Stimulated activated CD4-positive, alpha-beta T cell treated with anti-CD3 and anti-CD28 coated beads, Interleukin-12 subunit alpha, Interleukin-12 subunit beta, amount 100 ng/mL, for 4 hours (primary cell): ENCODE measurements around the gene IGF2R.
"Not testable (repeated sequence)": the region's sequence is repeated elsewhere in the genome, so short reads cannot be mapped to it uniquely, and the experiment has no call there.

Source experiments
- DNase-seq: peaks from one replicate; pipeline ENCODE4 v3.0.0-alpha.2; 2020

Gene IGF2R

DNA sequence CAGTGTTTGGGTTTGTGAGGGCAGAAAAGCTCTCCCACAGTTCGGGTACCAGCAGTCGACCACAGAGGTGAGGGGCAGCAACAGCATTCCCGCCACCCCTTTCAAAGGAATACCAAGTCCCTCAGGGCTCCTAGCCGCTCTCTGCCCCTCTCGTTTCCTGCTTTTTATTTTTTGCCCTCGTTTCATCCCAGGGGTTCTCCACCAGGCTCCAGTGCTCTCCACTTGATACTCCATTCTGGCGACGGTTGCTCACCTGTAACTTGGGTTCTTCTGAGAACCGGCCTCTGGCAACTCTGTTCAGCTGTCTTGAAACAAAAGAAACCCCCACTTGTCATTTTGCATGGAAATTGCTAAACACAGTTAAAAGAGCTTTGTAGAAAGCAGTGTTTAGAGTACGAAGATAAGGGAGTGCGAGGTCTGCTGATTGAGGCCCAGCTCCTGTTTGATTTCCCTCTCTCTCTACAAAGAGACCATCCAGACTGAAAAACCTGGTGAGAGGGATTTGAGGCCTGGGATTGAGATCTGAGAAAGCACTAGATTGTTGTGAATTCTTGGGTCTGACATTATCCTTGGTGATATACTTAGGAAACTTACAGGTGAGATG is 28.7 kb downstream of the IGF2R start:
- DNase-seq: no peak

DNA sequence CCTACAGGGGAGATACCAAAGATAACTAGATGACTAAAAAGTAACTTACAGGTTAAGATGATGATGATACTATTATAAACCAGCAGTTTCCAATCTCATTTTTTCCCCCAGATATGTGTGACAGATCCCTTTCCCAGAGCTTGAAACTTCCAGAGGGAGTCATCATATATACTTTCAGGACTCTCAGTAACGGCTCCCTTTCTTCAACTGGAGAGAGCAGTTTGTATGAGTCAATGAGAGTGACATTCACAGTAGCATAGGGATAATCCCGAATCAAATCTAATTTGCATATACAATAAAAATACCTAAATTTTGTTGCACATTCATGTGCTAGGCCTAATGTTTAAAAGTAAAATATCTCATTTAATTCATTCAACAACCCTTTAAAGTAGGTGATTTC is 29.7 kb downstream of the IGF2R start:
- no peak for DNase-seq

DNA sequence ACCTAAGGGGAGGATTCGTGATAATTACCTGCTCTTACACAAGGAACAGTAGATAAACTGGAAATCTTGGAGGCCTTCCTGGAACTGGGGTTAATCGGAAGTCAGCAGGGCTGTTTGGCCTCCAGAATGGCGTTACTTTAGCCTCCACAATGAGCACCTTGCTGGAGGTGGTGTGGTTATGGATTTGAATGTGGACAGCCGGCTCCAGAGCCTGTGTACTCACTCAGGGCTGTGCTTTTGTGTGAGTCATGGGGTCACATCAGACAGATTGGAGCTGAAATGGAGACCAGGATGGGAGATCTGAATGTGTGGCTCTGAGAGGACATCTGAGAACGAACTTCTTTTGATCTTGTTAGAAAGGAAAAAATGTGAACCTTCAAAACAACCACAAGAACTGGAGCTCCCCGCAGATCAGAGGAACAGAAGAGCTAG is 30.4 kb downstream of the IGF2R start:
- DNase-seq: no peak

DNA sequence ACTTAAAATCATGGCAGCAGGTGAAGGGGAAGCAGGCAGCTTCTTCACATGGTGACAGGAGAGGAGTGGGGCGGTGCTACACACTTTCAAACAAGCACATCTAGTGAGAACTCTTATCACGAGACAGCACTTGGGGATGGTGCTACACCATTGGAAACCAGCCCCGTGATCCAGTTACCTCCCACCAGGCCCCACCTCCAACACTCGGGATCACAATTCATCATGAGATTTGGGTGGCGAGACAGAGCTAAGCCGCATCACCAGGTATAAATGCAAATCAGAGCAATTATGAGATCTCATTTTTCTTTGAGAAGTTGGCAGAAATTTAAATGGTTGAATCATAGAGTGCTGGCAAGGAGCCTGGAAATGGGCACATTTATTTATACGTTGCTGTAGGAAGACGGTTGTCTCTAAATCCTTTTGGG is 31.4 kb downstream of the IGF2R start:
- no peak for DNase-seq

DNA sequence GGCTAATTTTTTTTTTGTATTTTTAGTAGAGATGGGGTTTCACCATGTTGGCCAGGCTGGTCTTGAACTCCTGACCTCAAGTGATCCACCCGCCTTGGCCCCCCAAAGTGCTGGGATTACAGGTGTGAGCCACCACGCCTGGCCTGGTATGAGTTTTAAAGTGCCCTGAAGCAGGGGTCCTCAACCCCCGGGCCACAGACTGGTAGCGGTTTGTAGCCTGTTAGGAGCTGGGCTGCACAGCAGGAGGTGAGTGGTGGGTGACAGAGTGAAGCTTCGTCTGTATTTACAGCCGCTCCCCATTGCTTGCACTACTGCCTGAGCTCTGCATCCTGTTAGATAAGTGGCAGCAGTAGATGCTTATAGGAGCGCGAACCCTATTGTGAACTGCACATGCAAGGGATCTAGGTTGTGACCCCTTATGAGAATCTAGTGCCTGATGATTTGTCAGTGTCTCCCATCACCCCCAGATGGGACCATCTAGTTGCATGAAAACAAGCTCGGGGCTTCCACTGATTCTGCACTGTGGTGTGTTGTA is 32.1 kb downstream of the IGF2R start:
- DNase-seq: not testable (repeated sequence)

DNA sequence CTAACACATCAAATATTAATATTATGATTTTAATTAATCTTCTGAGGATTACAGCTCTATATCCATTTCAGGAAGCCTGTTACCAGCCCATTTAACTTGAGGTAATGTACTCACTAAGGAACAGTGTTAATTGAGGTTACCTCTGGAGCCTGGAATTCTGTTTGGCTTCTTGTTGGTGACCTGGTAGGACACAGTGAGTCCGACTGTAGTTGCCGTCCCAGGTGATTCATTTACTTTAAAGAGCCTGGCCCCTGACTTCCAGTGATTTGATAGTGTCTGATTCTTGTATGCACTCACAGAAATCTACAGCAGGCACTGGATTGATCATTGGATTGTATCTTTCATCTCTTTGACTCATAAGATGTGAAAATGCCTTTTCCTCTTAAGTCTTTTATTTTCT is 34.0 kb downstream of the IGF2R start:
- DNase-seq: no peak

DNA sequence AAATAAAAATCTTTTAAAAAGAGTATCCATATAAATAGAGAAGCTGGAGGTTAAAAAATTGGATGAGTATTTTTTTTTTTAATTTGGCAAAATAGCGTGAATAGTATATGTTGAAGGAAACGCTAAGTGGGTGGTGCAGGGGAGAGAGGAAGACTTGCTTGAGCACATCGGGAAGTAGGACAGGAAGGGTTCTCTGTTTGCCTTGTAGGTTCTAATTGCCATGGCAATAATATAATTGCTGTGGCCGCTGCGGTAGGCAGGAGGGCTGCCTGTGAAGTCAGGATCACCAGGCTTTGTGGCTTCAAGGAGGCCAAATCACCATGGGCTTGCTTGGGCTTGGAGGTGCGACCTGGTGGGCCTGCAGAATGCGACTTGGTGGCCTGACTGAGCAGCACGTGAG is 35.1 kb downstream of the IGF2R start:
- no peak for DNase-seq

DNA sequence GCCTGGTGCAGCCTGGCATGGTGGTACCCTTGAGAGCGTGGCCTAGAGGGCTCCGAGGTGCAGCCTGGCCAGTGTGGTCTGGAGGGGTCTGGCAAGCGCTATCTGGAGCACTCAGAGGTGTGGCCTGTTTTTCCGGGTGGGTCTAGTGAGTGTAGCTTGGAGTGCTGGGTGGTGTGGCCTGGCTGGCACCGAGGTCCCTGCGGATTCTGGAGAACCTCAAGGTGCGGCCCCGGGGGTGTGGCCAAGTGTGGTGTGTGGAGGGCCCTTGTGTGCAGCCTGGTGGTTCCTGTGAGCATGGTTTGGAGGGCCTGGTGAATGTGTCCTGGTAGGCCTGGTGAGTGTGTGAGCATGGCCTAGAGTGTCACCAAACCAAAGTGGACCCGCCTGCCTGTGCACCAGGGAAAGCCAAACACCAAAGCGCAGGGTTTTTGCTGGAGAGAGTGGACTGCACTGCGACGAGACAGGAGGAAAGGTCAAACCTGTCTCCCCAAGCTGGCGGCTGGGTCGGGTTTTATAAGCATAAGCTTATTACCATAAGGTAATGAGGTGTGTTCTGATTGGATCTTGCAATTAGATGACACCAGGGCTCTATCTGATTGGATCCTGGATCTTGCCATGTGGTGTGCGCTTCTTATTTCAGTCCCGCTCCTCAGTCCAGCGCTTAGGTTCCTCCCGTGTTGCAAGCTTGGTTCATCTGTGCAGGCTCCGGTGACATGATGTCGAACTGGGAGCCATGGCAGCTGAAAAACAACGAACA is 35.7 kb downstream of the IGF2R start:
- DNase-seq: no peak

DNA sequence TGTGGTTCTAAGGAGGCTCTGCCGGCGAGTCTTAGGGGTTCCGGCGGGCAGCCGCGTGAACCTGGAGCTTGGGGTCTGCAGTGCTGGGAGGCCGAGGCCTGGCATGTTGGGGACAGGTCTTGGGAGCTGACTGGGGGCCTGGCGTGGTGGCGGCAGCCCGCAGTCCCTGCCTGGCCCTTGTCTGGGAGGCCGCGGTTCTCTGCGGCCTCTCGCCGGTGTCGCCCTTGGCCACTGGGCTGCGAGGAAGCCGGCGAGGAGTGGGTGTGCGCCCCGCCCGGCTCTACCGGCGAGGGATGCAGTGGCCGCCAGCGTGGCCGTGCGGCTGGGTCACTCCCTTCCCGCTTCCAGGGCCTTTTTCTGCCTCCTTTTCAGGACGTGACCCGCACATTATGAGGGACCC is 36.3 kb downstream of the IGF2R start:
- no peak for DNase-seq

DNA sequence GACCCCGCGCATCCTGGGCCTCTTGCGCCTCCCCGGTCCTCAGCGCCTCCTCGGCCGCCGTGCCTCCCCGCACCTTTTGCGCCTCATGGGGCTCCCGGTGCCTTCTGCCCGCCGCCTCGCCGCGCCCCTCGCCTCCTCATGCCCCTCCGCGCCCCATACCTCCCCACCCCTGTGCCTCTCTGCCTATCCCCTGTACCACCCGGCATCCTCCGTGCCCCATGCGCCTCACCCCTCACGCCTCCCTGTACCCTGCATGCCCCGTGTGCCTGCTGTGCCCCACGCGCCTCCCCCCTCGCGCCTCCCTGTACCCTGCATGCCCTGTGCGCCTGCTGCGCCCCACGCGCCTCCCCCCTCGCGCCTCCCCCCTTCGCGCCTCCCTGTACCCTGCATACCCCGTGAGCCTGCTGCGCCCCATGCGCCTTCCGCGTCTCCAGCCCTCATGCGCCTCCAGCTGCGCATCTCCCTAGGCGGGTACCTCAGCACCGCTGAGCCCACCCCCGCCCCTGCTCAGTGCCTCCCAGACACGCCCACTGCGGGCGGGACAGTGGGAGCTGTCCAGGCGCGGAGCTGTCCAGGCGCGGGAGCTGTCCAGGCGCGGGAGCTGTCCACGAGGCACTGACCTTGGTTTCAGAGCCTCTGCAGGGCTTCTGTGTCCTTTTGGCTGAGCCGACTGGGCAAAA is 37.1 kb downstream of the IGF2R start:
- no peak for DNase-seq

DNA sequence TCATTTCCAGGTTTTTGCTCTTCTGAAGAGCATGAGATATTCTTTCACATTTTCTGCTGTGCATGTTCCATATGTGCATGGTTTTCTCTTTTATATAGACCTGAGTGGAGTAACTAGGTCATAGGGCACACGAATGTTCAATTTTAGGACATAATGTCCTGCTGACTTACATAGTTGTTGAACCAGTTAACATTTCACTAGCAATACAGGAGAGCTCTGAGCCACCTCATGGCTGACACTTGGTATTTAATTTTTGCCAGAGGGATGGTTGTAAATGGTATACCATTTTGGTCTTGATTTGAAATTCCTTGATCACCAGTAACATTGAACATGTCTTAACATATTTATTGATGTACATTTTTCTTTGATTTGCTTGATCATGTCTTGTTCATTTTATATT is 38.3 kb downstream of the IGF2R start:
- DNase-seq: no peak

DNA sequence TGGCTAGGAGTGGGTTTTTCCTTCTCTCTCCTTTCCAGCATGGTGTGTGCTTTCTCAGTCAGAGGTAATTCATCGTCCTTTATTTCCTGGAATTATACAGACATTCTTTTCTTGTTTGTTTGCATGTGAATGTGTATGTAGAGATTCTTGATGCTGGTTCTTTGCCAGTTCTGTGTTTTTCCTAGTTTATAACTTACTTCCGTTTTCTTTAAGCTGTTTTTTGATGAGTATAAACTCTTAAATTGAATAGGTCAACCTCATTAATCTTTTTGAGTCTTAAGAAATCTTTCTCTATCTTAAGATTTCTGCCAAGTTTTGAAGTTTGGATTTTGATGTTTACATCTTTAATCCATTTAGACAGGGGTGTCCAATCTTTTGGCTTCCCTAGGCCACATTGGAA is 38.7 kb downstream of the IGF2R start:
- DNase-seq: no peak

DNA sequence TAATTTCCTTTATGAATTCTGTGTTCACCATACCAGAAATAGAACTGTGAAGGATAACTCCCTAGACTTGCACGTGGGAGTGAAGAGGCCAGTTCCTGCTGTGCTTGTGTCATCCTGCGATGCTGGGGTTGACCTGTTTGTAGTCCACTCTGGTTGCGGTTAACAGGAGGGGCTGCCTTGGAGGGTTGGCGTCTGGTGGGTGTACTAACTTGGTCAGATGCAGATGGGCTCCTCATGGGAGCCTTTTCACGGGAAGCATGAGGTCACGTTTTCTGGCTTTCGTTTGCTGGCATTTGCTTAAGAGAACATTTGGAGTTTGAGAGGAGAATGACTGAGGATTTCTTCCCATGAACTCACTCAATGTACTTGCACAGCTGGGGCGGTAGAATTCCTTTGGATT is 41.2 kb downstream of the IGF2R start:
- DNase-seq: no peak

DNA sequence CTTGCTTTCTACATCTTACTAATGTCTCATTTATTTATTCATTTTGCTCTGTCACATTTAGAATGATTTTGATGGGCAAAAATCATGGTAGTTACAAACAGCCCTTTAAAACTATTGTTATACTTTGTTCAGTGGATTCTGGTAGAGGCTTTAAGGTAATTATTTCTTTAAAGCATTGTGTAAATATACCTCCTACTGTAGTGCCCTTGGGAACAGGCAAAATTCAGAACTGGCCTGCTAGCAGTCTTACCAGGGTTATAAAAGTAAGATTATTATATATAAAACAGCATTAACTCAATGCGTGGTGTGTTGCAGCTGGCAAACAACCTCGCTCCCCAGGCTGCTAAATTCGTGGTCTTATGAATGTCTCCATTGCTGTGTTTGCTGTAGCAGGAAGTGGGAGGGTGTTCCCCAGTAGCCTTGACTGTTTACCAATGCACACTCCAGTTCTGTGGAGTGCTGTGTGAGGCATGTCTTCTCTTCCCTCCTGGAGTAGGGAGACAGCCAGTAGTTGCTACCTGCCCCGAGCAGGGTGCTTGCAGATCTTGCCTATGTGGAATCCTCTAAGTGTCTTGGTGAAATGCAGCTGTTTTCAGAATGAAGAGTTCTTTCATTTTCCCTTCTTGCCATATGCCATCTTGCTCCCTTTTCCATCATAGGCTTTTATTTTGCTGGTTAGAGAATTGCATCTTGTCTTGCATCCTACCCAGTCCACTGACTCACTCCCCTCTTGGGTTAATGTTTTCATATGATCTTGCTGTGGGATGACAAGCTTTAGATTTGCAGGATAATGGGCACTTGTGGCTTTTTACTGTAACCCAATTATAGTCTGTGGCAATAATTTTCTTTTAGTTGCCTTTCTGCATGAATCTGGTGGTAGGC is 45.3 kb downstream of the IGF2R start:
- no peak for DNase-seq

DNA sequence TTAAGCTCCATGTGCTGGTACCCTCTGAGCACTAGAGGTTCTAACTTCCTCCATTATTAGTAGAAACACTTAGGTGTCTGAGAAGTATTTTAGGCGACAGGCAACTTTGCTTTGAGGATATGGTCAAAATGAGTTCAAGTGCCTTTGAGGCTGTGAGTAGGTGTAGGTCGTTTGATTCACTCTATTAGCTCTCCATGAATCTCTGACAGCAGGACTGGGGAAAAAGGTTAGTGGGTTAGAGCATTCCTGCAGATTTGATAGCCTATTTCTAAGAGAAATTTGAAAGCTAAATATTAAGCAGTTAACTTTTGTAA is 45.9 kb downstream of the IGF2R start:
- no peak for DNase-seq

DNA sequence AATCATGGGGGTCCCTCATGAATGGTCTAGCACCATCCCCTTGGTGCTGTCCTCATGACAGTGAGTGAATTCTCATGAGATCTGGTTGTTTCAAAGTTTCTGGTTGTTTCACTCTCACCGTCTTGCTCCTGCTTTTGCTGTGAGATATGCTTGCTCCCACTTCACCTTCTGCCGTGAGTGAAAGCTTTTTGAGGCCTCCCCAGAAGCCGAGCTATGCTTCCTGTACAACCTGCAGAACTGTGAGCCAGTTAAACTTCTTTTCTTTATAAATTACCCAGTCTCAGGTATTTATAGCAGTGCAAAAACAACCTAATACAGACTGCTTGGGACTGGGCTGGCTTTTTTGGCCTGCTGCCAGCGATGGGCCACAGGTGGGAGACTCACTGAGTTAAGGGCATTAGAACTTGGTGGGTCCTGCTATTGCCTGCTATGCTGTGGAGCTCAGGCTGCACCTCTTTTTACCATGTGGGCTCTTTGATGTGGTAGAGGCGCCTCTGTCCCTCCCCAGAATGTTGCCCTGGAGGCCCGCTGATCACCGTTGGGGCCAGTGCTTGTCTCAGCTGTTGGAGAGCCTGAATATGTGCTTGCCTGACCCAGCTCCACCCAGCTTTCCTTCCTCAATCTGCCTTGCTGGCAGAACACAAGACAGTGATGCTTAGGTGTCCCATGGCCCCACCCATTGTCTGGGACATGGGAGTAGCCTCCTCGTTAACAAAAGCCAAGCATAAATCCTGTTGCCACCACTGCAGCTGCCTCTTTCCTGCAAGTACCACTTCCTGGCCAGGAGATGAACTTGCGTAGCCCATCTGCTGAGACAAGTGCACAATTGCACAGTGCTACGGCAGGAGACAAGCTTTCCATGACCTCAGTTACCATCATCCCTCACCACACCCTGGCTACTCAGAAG is 47.1 kb downstream of the IGF2R start:
- DNase-seq: no peak

DNA sequence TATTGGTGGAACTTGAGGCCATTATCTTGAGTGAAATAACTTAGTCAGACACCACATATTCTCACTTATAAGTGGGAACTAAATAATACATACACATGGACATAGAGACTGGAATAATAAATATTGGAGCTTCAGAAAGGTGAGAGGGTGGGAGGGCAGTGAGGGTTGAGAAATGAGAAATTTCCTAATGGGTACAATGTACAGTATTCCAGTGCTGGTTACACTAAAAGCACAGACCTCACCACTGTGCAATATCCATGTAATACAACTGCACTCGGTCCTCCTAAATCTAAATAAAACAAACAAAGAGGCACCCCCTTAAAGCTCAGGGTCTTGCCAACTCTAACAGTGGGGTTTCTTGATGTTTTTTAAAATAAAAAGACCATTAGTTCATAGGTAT is 53.2 kb downstream of the IGF2R start:
- no peak for DNase-seq

DNA sequence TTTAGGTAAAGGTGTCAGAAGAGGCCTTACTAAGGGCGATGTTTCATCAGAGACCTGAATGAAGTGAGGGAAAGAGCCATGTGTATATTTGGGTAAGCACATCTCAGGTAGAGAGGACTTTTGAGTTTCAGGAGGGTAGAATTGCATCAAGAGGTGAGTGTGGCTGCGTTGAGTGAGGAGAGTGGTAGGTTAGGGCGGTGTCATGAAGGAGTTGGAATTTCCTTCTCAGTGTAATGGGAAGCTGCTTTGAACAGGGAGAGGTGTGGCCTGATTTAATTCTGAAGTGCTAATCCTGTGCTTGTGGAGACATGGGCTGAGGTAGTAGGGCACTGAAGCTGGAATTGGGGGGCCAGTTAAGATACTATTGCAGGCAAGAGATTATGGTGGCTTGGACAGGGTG is 53.9 kb downstream of the IGF2R start:
- no peak for DNase-seq

DNA sequence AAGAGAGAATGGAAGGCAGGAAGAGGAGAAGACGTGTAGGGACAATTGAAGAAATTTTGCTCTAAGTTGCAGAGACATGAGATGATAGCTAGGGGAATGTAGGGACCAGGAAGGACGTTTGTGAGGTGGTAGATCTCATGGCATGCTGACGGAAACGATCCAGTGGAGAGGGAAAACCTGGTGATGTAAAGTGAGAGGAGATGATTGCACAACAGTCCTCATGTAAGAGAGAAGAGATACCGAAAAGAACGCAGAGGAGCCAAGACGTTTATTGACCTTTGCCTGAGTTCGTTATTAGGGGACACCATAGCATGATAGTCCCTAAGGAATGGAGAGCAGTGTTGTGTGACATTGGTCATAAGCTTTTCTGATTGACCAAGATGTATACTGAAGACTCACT is 55.3 kb downstream of the IGF2R start:
- no peak for DNase-seq

DNA sequence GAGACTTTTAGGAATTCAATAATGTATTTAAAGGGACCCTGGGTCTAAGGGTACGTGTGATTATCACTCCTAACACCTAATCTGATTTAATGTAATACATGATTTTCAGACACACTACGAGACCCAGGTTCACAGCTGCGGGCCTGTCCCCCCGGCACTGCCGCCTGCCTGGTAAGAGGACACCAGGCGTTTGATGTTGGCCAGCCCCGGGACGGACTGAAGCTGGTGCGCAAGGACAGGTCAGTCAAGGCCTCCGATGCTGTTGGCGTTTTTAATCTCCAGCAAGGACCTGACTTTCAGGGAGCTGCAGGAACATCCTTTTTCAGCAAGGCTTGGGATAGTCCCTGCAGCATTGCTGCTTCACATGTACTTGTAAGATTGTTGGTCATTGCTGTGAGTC is 58.2 kb downstream of the IGF2R start:
- DNase-seq: no peak

DNA sequence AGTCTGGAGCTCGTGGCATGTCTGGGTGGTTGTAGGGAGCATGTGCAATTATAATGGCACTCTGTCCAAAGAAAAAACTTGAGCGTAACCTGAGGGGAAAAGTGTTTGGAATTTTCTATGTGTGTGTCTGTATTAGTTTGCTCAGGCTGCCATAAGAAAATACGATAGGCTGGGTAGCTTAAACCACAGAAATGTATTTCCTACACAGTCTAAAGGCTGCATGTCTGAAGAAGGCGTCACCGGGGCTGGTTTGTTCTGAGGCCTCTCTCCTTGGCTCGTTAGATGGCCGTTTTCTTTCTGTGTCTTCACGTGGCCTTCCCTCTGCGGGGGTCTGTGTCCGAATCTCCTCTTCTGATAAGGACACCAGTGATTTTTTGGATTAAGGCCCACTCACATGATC is 59.0 kb downstream of the IGF2R start:
- no peak for DNase-seq
